Natural killer cell (primary cell): ENCODE results near the gene PARVA. TPM values are rescaled to one million over a fixed set of nuclear protein-coding genes. Genes with fewer than 3 reads are reported as not detected.

Experiments used
- ATAC-seq, 3 donors: fragments of 150-1000 bp in 2 of 3; fragments of 200-7000 bp in 1 of 3; cut with Tn5 transposase; 1 replicate in 1 of 3; 2 replicates in 2 of 3; pipeline ENCODE4 v1.10.0; 2021; ENCODE audit warnings: mild to moderate bottlenecking in 2 of 3, moderate library complexity in 2 of 3
- DNase-seq, 2 donors: peaks; one replicate each; pipeline versions ENCODE4 v3.0.0 to v3.0.0-alpha.2; 2013 to 2021; ENCODE audit warnings: mixed read lengths in 1 of 2
- H3K27ac ChIP-seq: one replicate; pipeline ENCODE4 v1.5.1; 2013; ENCODE audit warnings: mild to moderate bottlenecking, low read length
- H3K27me3 ChIP-seq: one replicate; pipeline ENCODE4 v1.6.1; 2013; ENCODE audit warnings: low read length; ENCODE audit not compliant: control insufficient read depth, insufficient read depth
- H3K36me3 ChIP-seq: one replicate; pipeline ENCODE4 v1.6.1; 2013; ENCODE audit warnings: low read length; ENCODE audit not compliant: control insufficient read depth, insufficient read depth
- H3K4me1 ChIP-seq: one replicate; pipeline ENCODE4 v1.6.1; 2013; ENCODE audit warnings: low read length; ENCODE audit not compliant: control insufficient read depth, insufficient read depth
- H3K4me3 ChIP-seq: one replicate; pipeline ENCODE4 v1.5.1; 2013; ENCODE audit warnings: low read length
- H3K9me3 ChIP-seq: one replicate; pipeline ENCODE4 v1.6.1; 2013; ENCODE audit warnings: low read length; ENCODE audit not compliant: control insufficient read depth, insufficient read depth
- H3K27ac Mint-ChIP-seq, 2 donors: one replicate each; pipeline ENCODE4 v1.8.0; 2022; ENCODE audit warnings: mild to moderate bottlenecking in 2 of 2, mixed read lengths in 2 of 2, moderate library complexity in 1 of 2
- H3K27me3 Mint-ChIP-seq, 2 donors: one replicate each; pipeline ENCODE4 v1.8.0; 2022; ENCODE audit warnings: low read depth in 2 of 2, mixed read lengths in 2 of 2
- H3K36me3 Mint-ChIP-seq: one replicate; pipeline ENCODE4 v1.8.0; 2022; ENCODE audit warnings: mixed read lengths
- H3K4me1 Mint-ChIP-seq, 2 donors: one replicate each; pipeline ENCODE4 v1.8.0; 2022; ENCODE audit warnings: mixed read lengths in 2 of 2
- H3K4me3 Mint-ChIP-seq: one replicate; pipeline ENCODE4 v1.8.0; 2022; ENCODE audit warnings: mild to moderate bottlenecking, moderate library complexity, mixed read lengths
- H3K9me3 Mint-ChIP-seq, 2 donors: one replicate each; pipeline ENCODE4 v1.8.0; 2022; ENCODE audit warnings: mixed read lengths in 2 of 2
- WGBS: methylation state at CpG from one replicate; pipeline ENCODE4 v1.1.7; 2013; ENCODE audit warnings: missing lambda C conversion rate; ENCODE audit not compliant: insufficient coverage; 5-methylcytosine and 5-hydroxymethylcytosine counted together
- intact Hi-C: fragments of 100-400 bp; cut with micrococcal nuclease; formaldehyde crosslinking; loops from one replicate; pipeline ENCODE4 v1.14.2; 2022
- total RNA-seq, 4 donors: library from RNA; stranded (reverse); fragments of 120-200 nt in 1 of 4; gene quantifications; one replicate each; pipeline versions ENCODE4 v1.2.3 to v1.2.4, GENCODE V29; 2013 to 2022
- TF ChIP-seq, protein P1 (sequence below): fragments of 200-600 bp; IDR thresholded peaks from one replicate; pipeline ENCODE4 v1.8.0; 2022; ENCODE audit warnings: antibody characterized with exemption

The PARVA gene
- total RNA-seq, 3 donors from 2014 or later (not counting 1 experiment from before 2014, with no cell fraction given) = 0.07 to 1.0 TPM; not detected in 1

DNA sequence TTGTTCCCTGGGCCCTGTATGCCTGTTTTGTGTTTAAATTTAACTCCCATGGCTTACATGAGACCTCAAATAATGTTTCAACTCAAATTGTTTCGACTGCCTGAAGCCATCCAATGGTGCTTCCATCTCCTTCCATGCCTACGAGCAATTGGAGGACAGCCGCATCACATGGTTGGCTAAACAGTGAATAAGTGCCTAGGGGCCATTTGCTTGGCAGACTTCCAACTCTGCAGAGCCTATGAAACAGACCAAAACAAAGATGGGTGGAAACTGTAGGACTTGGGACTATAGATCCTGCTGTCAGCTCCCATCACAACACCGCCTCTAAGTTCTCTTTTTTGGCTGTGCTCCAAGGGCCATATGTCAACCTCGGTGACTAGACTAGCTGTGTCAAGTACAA is 84.1 kb downstream of the PARVA start:
- intact Hi-C loops = no loop called here
- no peak overlapping the region for H3K27ac ChIP-seq
- H3K4me3 ChIP-seq = no peak overlapping the region
- Mint-ChIP-seq H3K9me3 (peaks cover 3 to 4% of the 10 kb centered on the region in 2 donors), H3K27me3 (peaks cover 5 to 45% of the 10 kb centered on the region in 2 donors), H3K36me3 (no peaks in the 10 kb centered on the region), H3K4me3 (no peak overlapping the region), H3K4me1 (no peaks in the 10 kb centered on the region), H3K27ac (no peak overlapping the region)
- TF ChIP-seq, protein P1, sequence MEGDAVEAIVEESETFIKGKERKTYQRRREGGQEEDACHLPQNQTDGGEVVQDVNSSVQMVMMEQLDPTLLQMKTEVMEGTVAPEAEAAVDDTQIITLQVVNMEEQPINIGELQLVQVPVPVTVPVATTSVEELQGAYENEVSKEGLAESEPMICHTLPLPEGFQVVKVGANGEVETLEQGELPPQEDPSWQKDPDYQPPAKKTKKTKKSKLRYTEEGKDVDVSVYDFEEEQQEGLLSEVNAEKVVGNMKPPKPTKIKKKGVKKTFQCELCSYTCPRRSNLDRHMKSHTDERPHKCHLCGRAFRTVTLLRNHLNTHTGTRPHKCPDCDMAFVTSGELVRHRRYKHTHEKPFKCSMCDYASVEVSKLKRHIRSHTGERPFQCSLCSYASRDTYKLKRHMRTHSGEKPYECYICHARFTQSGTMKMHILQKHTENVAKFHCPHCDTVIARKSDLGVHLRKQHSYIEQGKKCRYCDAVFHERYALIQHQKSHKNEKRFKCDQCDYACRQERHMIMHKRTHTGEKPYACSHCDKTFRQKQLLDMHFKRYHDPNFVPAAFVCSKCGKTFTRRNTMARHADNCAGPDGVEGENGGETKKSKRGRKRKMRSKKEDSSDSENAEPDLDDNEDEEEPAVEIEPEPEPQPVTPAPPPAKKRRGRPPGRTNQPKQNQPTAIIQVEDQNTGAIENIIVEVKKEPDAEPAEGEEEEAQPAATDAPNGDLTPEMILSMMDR = no peak
- 65% methylated on average over 5 of the region's 5 CpGs for WGBS
- DNase-seq = no peak
- no peaks in the 10 kb centered on the region for H3K27me3 ChIP-seq
- H3K4me1 ChIP-seq = no peaks in the 10 kb centered on the region
- no peaks in the 10 kb centered on the region for H3K36me3 ChIP-seq
- H3K9me3 ChIP-seq = peaks cover 4% of the 10 kb centered on the region
- ATAC-seq = no peak

DNA sequence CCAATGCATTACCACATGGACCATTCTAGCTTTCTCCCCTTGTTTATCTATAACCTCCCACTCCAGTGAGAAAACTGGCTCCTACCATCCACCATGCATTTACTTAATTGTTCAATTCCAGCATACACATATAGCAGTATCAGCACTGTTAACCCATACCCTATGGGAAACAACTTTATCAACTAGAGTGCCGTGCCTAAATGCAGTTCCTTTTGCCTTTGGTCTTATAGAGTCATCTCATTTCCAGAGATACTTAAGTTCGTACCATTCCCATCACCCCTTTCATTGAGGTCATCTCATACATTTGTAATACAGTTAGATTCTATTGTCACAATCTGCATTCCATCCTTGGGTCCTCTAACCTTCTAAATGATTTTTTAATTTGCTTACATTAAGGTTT is 86.9 kb downstream of the PARVA start:
- H3K4me1 ChIP-seq = no peaks in the 10 kb centered on the region
- Mint-ChIP-seq H3K9me3 (peaks cover 3 to 4% of the 10 kb centered on the region in 2 donors), H3K4me1 (no peaks in the 10 kb centered on the region), H3K36me3 (no peaks in the 10 kb centered on the region), H3K4me3 (no peak overlapping the region), H3K27me3 (peaks cover 7 to 33% of the 10 kb centered on the region in 2 donors), H3K27ac (no peak overlapping the region)
- ATAC-seq (no peak), DNase-seq (no peak)
- no peak overlapping the region for H3K27ac ChIP-seq
- 82% methylated on average over 2 of the region's 2 CpGs for WGBS
- no peaks in the 10 kb centered on the region for H3K36me3 ChIP-seq
- H3K4me3 ChIP-seq = no peak overlapping the region
- no peaks in the 10 kb centered on the region for H3K27me3 ChIP-seq
- H3K9me3 ChIP-seq = peaks cover 4% of the 10 kb centered on the region
- intact Hi-C loops = no loop called here
- TF ChIP-seq, protein P1 = no peak

DNA sequence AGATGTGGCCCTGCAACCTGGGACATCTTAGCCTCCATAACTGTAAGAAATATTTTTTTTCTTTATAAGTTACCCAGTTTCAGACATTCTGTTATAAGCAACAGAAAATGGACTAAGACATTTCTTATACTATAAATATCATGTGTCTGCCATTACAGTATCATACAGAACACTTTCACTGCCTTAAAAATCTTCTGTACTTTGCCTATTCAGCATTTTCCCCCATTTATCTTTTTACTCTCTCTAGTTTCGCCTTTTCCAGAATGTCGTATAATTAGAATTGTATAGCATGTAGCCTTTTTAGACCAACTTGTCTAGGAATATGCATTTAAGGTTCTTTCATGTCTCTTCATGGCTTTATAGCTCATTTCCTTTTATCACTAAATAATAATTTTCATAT is 88.0 kb downstream of the PARVA start:
- no peak overlapping the region for H3K4me3 Mint-ChIP-seq
- Histone ChIP-seq H3K9me3 (peaks cover 4% of the 10 kb centered on the region), H3K27ac (no peak overlapping the region), H3K36me3 (no peaks in the 10 kb centered on the region), H3K4me1 (no peaks in the 10 kb centered on the region), H3K4me3 (no peak overlapping the region), H3K27me3 (no peaks in the 10 kb centered on the region)
- no peaks in the 10 kb centered on the region for H3K36me3 Mint-ChIP-seq
- ATAC-seq = no peak
- H3K4me1 Mint-ChIP-seq = no peaks in the 10 kb centered on the region
- intact Hi-C loops = no loop called here
- H3K27me3 Mint-ChIP-seq = peaks cover 7 to 33% of the 10 kb centered on the region in 2 donors
- WGBS = no CpG with 5 or more reads among the region's 2 CpGs
- H3K9me3 Mint-ChIP-seq = peaks cover 3 to 4% of the 10 kb centered on the region in 2 donors
- no peak for DNase-seq
- TF ChIP-seq, protein P1 = no peak
- no peak overlapping the region for H3K27ac Mint-ChIP-seq

DNA sequence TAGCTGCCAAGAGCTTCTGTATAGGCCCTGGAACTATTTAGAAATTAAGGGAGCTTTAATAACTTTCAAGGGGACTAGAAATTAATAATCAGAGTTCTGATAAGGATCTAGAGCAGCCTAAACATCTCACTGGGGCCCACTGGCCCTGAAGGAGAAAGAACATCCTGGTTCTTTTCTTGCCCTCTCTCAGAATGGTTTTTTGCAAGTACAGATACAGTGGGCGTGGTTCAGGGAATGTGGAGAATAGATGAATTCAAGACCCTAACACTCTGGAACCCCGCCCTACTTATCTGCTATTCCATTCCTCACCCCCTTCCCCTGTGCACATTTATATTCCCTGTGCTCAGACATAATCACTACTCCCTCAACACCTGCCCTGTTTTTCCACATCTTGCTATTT is 90.2 kb downstream of the PARVA start:
- Mint-ChIP-seq H3K4me1 (no peaks in the 10 kb centered on the region), H3K27ac (no peak overlapping the region), H3K9me3 (peaks cover 3 to 4% of the 10 kb centered on the region in 2 donors)

More for the DNA sequence above, 90.2 kb downstream of the PARVA start:
- H3K4me1 ChIP-seq = no peaks in the 10 kb centered on the region
- 79% methylated on average over 1 of the region's 2 CpGs for WGBS
- H3K27me3 Mint-ChIP-seq = peaks cover 11 to 24% of the 10 kb centered on the region in 2 donors
- ATAC-seq (no peak), DNase-seq (no peak)
- H3K27me3 ChIP-seq = no peaks in the 10 kb centered on the region
- TF ChIP-seq, protein P1 = no peak
- intact Hi-C loops = no loop called here
- H3K36me3 ChIP-seq = no peaks in the 10 kb centered on the region
- H3K4me3 Mint-ChIP-seq = no peak overlapping the region
- H3K9me3 ChIP-seq = peaks cover 4% of the 10 kb centered on the region
- H3K27ac ChIP-seq = no peak overlapping the region
- no peaks in the 10 kb centered on the region for H3K36me3 Mint-ChIP-seq
- H3K4me3 ChIP-seq = no peak overlapping the region
